ENCODE measurements around the gene RBP7.
"Not testable (repeated sequence)": the region's sequence is repeated elsewhere in the genome, so short reads cannot be mapped to it uniquely, and the experiment has no call there.

RBP7 gene

DNA sequence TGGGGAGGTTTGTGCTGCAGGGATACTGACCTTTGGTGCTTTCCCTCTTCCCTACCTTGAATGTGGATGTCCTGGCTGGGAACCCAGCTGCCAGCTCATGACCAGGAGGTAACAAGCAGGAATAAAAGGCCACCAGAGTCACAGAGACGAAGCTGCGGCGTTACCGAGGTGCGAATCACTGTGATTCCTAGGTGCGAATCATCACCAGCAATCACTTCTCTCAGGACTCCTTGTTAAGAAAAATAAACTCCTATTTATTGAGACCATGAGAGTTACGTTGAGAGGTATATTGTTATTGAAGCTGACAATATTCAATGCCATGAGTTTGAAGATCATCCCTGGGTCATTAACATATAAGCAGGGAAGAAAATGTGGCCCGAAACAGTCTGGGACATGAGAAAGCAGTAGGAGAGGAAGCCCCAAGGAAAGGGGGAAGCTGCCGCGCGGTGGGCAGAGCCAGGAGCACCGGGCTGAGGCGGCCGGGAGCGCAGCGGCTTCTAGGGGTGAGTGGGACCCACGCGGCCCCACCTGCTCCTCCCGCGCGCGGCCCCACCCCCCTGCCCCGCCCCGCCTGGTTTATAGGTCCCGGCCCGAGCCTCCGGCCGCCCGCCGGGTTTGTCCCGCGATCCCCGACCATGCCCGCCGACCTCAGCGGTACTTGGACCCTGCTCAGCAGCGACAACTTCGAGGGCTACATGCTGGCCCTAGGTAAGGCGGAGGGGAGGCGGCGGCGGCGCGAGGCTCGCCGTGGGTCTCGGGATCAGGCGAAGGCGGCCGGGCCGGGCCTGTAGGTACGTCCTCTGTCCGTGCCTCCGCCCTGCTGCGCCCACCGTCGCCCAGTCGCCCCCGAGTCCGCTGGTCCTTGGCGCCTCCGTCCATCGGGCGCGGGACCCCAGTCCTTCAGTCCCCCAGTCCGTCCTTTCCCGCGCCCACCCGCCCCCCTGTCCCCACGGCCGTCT, at the start of gene RBP7:
Gene RBP7 (plus strand): TSS at position 605 of the 959 bp plus-strand sequence. CDS start 31 bp downstream, at position 636.
- DNase-seq = peak; percentile 60

- no peak for DNase-seq
Observed at GRCh38 chr1:9957726-9958125, 39.3 kb upstream of the RBP7 start.

DNA sequence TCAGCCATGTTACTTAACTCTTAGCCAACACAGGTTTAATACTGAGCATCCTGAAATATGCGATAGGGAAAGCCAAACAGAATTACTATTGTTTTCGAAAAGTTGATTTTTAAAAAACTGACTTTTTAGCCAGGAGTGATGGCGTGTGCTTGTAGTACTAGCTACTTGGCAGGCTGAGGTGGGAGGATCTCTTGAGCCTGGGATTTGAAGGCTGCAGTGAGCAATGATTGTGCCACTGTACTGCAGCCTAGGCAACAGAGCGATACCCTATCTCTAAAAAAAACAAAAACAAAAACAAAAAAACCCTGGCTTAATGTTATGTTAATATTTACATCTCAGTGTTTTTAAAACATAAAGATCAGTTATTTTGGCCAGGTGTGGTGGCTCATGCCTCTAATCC, 37.0 kb upstream of the RBP7 start:
- DNase-seq = no peak

- no peak for DNase-seq
Observed at GRCh38 chr1:9960706-9961562, 36.1 kb upstream of the RBP7 start.

GRCh38 chr1:9984253-9984652, 12.8 kb upstream of the RBP7 start:
- DNase-seq = no peak

DNA sequence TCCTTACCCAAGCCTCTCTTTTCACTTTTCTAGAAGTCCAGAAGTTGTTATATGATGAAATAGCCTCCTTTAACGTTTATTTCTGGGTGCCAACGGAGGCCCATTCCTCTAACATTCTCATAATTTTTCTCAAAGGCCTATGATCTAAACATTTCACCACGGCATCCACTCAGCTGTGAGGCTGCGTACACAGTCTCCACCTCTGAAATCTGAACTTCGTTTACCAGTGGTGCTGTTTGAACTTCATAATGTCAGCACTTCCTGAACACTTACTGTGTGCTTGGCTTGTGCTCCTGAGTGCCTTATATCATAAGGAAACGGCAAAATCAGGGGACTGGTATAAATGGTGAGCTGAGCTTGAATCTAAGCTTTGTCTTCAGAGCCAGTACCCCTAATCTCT, 12.0 kb upstream of the RBP7 start:
- DNase-seq = no peak

DNA sequence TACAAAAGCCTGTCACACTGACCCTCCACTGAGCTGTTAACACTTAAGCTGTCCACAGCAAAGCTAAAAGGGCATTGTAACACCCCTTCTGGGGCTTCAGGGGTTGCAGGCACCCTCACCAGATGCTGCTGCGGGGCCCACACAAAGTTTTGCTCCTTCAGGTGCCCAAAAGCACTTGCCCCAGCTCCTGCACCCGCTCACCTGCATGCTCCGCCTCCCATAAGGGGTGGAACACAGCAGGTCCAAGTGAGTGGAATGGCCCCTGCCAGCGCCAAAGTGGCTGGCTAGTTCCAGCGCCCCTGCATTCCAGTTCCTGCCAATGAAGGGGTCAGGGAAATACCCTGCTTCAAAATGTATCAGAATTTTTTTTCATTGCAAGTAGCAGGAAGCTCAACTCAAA, 7.3 kb upstream of the RBP7 start:
- no peak for DNase-seq

- no peak for DNase-seq
Observed at GRCh38 chr1:9990944-9991343, 6.1 kb upstream of the RBP7 start.

DNA sequence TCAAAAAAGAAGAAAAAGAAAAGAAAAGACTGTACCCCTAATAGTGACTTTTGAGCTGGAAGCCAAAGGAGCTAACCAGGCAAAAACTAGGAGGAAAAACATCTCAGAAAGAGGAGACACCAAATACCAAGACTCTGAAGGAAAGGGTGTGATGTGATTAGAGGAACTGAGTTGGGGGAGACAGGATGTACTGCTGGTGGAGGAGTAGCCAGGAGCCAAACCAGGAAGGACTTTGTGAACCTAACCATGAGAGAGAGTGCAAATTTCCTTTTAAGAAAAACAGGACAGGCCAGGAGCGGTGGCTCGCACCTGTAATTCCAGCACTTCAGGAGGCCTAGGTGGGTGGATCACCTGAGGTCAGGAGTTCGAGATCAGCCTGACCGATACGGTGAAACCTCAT, 4.1 kb upstream of the RBP7 start:
- DNase-seq = no peak

- no peak for DNase-seq
Observed at GRCh38 chr1:9993561-9994075, 3.4 kb upstream of the RBP7 start.

- DNase-seq = no peak
Observed at GRCh38 chr1:10001016-10001665, 4.1 kb downstream of the RBP7 start.

DNA sequence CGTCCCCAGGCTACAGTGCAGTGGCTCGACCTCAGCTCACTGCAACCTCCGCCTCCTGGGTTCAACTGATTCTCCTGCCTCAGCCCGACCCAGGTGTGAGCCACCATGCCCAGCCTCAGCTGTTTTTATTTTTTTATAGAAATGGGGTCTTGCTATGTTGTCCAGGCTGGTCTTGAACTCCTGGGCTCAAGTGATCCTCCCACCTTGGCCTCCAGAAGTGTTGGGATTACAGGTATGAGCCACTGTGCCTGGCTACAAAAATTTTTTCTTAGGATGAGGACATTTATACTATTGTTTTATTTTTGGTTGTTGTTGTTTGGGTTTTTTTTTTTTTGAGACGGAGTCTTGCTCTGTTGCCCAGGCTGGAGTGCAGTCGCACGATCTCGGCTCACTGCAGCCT, 8.2 kb downstream of the RBP7 start:
- DNase-seq = not testable (repeated sequence)

- no peak for DNase-seq
Observed at GRCh38 chr1:10007169-10007568, 10.1 kb downstream of the RBP7 start.

DNA sequence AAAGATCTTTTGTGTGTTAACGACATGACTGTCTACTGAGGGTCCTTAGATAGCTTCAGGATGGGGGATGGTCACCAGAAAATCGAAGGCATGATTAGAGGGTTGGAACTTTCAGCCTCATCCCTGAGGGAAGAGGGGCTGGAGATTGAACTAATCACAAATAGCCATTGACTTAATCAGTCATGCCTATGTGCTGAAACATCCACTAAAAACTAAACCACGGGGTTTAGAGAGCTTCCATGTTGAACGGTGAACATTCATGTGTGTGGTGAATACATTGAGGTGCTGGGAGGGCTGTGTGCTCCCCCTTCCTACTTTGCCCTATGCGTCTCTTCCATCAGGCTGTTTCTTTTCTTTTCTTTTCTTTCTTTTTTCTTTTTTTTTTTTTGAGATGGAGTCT, 17.0 kb downstream of the RBP7 start:
- no peak for DNase-seq

DNA sequence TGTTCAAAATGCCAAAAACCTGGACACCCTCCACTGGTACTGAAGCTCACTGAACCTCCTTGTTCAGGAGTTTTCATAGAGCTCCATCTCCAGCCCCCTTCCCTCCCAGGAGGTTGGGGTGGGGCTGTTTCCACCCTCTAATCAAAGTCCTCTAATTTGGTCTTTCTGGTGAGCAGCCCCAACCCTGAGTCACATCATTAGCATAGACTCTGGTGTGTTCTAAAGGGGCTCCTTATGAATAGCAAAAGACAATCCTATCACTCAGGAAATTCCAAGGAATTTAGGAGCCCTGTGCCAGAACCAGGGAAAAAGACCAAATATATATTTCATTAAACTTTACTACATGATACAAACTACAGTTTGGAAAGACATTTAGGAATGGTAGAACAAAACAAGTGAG, 22.5 kb downstream of the RBP7 start:
- no peak for DNase-seq

DNA sequence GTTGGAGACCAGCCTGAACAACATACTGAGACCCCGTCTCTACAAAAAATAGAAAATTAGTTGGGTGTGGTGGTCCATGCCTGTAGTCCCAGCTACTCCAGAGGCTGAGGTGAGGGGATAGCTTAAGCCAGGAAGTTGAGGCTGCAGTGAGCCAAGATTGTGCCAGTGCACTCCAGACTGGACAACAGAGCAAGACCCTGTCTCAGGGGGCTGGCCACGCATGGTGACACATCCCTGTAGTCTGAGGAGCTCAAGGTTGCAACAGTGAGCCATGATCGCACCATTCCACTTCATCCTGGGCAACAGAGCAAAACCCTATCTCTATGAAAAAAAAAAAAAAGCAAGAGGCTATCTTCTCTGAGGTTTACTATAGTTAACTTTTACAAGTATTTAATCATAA, 23.1 kb downstream of the RBP7 start:
- no peak for DNase-seq

DNA sequence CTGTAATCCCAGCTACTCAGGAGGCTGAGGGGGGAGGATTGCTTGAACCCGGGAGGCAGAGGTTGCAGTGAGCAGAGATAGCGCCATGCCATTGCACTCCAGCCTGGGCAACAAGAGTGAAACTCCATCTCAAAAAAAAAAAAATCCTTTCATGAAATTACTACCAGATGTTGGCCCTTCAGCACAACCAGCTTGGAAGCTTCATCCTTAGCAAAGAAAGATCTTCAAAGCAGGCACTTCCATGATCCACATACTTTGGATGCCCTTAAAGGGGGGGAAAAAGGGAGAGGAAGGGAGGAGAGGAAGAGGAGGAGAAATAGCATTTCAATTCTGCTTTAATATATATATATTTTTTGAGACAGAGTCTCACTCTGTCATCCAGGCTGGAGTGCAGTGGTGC, 23.6 kb downstream of the RBP7 start:
- DNase-seq = not testable (repeated sequence)

DNA sequence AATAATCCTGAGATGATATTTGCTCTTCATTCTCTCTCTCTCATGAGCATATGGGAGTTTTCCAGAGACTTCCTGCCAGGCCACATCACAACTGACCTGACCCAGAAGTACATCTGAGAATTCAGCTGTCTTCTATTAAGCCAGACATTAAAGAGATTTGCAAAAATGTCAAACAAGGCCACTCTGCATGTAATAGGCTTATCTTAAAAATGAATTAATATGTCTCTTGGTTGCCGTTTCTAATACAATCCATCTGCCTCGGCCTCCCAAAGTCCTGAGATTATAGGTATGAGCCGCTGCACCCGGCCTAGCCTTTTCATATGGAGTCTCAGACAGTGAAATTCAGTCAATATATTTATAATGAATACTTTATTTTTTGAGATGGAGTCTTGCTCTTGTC, 25.0 kb downstream of the RBP7 start:
- DNase-seq = not testable (repeated sequence)

- no peak for DNase-seq
Observed at GRCh38 chr1:10022656-10023055, 25.6 kb downstream of the RBP7 start.

- no peak for DNase-seq
Observed at GRCh38 chr1:10025354-10025753, 28.3 kb downstream of the RBP7 start.

- DNase-seq = no peak
Observed at GRCh38 chr1:10027027-10027426, 30.0 kb downstream of the RBP7 start.

DNA sequence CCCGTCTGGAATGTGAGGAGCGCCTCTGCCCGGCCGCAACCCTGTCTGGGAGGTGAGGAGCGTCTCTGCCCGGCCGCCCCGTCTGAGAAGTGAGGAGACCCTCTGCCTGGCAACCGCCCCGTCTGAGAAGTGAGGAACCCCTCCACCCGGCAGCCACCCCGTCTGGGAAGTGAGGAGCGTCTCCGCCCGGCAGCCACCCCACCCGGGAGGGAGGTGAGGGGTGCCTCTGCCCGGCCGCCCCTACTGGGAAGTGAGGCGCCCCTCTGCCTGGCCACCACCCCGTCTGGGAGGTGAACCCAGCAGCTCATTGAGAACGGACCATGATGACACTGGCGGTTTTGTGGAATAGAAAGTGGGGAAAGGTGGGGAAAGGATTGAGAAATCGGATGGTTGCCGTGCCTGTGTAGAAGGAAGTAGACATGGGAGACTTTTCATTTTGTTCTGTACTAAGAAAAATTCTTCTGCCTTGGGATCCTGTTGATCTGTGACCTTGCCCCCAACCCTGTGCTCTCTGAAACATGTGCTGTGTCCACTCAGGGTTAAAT, 32.0 kb downstream of the RBP7 start:
- DNase-seq = not testable (repeated sequence)

- DNase-seq = no peak
Observed at GRCh38 chr1:10031461-10031860, 34.4 kb downstream of the RBP7 start.

Measured in activated CD8-positive, alpha-beta memory T cell treated with anti-CD3 and anti-CD28 coated beads for 24 hours (primary cell).